ENCODE data around the gene PLEKHA7.

GRCh38 chr11:16860617-16861016 is 153.6 kb downstream of the PLEKHA7 start:
- TF ChIP-seq CTCF (IDR thresholded peaks at IDR 0.05) (no peak), POLR2AphosphoS5 (IDR thresholded peaks at IDR 0.05) (no peak), POLR2A (IDR thresholded peaks at IDR 0.05) (no peak)

Measured in breast epithelium (tissue), 3 donors.